EH (cell line): ENCODE measurements around the gene TICAM2.

ENCODE experiments used
- DNase-seq: peaks from one replicate; pipeline ENCODE4 v3.0.0-alpha.2; 2015; ENCODE audit warnings: low read depth

The TICAM2 gene

GRCh38 chr5:115531787-115532367 lies 70.4 kb downstream of the TICAM2 start:
- DNase-seq: no peak

DNA sequence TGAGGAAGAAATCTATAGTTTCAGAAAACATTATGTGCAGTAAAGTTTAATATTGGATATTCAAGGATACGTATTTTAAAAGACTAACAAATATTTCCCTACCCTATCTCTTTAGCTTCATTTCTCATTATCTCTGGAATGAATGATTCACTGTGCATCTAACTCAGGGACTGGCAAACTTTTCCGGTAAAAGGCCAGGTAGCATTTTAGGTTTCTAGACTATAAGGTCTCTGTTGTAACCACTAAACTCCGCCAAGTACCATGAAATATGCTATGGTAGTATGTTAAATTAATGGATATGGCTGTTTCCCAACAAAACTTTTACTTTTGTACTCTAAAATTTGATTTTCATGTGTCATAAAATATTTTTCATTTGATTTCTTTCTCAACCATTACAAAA lies 70.9 kb downstream of the TICAM2 start:
- DNase-seq: no peak

DNA sequence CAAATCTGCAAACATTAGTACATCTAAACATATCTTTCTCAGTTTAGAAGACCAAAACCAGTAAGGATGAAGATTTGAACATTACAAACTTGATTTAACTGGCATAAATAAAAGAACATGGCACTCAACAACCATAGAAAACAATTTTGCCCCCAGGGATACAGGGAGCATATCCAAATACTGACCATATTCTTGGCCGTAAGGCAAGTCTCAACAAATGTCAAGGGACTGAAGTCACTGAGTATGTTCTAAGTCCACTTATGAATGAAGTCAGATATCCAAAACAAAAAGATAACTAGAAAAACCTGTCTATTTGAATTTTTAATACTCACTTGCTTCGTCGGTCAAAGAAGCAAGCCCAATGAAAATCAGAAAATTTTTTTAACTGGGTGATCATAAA lies 71.9 kb downstream of the TICAM2 start:
- DNase-seq: peak; percentile 24
